ENCODE results near the gene GMPR2. TPM values are rescaled to one million over a fixed set of nuclear protein-coding genes. Genes with fewer than 3 reads are reported as not detected.

GMPR2 gene
- total RNA-seq, 1 experiment from 2014 or later: 56.9 TPM

DNA sequence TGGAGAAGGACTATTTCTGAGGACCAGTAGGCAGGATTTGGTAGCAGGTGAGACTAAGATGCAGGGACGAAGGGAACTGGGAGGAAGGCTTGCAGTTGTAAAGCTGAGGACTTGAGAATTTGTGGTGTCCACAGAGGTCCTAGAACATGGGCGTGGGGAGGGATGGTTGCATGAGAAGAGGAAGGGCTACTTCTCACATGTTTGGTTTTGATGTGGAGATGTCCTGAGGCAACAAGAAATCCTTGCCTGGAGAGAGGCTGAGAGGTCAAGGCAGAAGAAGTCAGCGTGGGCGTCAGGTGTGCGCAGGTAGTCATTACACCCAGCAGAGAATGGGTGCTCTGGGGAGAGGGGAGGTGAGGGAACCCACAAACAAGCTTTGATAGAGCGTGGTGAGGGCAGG, 44.3 kb downstream of the GMPR2 start:
- no peak for DNase-seq
- TF ChIP-seq, protein P1, sequence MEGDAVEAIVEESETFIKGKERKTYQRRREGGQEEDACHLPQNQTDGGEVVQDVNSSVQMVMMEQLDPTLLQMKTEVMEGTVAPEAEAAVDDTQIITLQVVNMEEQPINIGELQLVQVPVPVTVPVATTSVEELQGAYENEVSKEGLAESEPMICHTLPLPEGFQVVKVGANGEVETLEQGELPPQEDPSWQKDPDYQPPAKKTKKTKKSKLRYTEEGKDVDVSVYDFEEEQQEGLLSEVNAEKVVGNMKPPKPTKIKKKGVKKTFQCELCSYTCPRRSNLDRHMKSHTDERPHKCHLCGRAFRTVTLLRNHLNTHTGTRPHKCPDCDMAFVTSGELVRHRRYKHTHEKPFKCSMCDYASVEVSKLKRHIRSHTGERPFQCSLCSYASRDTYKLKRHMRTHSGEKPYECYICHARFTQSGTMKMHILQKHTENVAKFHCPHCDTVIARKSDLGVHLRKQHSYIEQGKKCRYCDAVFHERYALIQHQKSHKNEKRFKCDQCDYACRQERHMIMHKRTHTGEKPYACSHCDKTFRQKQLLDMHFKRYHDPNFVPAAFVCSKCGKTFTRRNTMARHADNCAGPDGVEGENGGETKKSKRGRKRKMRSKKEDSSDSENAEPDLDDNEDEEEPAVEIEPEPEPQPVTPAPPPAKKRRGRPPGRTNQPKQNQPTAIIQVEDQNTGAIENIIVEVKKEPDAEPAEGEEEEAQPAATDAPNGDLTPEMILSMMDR (conservative IDR thresholded peaks at IDR 0.05; ENCODE audit: low read depth, low read length): no peak
- TF ChIP-seq EZH2 (IDR thresholded peaks at IDR 0.05; ENCODE audit: low read length, unreplicated experiment): no peak
- TF ChIP-seq EZH2phosphoT487 (IDR thresholded peaks at IDR 0.05; ENCODE audit: borderline replicate concordance, low read length): no peak
- Histone ChIP-seq H3K9ac (ENCODE audit: low read length) (no peak overlapping the region), H3K79me2 (ENCODE audit: low read length) (no peaks in the 10 kb centered on the region), H4K20me1 (ENCODE audit: low read length) (no peaks in the 10 kb centered on the region), H3K9me3 (ENCODE audit: low read length) (no peaks in the 10 kb centered on the region), H3K27ac (ENCODE audit: low read length) (no peak overlapping the region), H3K4me3 (ENCODE audit: low read length) (no peak overlapping the region), H3F3A (ENCODE audit: low read length, unreplicated experiment) (no peaks in the 10 kb centered on the region), H3K4me2 (ENCODE audit: low read length) (no peak overlapping the region), H3K36me3 (ENCODE audit: low read depth, low read length) (no peaks in the 10 kb centered on the region), H2AFZ (ENCODE audit: low read length) (no peak overlapping the region), H3K9me2 (replicated peaks; ENCODE audit: low read length) (no peaks in the 10 kb centered on the region), H3K4me1 (ENCODE audit: insufficient read depth, low read length) (peaks cover 17% of the 10 kb centered on the region), H3K27me3 (ENCODE audit: low read length) (no peaks in the 10 kb centered on the region)
- POLR2A ChIA-PET (ENCODE audit: unreplicated experiment): no interaction called here
- no TSS peak for BruUV-seq (replicated peaks)
- ATAC-seq: no peak
- intact Hi-C loops (cut with micrococcal nuclease): no loop called here
- CTCF ChIA-PET: no interaction called here

DNA sequence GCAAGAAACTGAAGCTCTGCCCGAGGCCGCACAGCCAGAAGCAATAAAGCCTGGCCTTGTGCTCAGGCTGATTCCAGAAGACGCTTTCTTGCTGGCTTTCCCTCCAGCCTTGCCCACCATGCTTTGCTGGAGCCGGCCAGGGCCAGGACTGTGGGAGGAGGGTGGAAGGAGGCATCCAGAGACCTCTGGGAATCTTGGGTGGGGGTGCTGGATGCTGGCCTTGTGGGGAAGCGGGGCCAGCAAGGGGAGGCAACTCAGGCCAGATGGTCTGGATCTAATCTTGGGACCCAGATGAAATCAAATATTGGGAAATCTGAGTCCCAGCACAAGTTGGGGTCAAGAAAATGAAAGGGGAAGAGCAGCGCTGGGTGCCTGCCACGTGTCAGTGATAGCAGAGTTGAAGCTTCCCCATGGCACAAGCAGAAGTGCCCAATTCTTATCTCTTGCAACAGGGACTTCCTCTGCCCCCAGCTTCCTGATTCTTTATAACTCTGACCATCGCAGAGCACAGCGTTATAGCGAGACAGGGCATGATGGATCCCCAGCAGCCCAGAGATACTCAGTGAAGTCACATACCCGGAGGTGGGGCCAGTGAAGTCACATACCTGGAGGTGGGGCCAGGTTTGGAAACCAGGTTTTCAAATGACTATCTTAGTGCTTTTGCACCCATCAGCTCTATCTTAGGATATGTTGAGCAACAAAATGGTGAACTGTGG, 45.0 kb downstream of the GMPR2 start:
- Histone ChIP-seq H3K4me1 (ENCODE audit: insufficient read depth, low read length) (peaks cover 16% of the 10 kb centered on the region), H3K27ac (ENCODE audit: low read length) (no peak overlapping the region), H3K79me2 (ENCODE audit: low read length) (no peaks in the 10 kb centered on the region), H2AFZ (ENCODE audit: low read length) (no peak overlapping the region), H3F3A (ENCODE audit: low read length, unreplicated experiment) (no peaks in the 10 kb centered on the region), H3K36me3 (ENCODE audit: low read depth, low read length) (no peaks in the 10 kb centered on the region), H3K9me2 (replicated peaks; ENCODE audit: low read length) (no peaks in the 10 kb centered on the region), H3K4me3 (ENCODE audit: low read length) (no peak overlapping the region), H3K27me3 (ENCODE audit: low read length) (no peaks in the 10 kb centered on the region), H3K9me3 (ENCODE audit: low read length) (no peaks in the 10 kb centered on the region), H3K9ac (ENCODE audit: low read length) (no peak overlapping the region), H3K4me2 (ENCODE audit: low read length) (no peak overlapping the region), H4K20me1 (ENCODE audit: low read length) (no peaks in the 10 kb centered on the region)
- no TSS peak for BruUV-seq (replicated peaks)
- no peak for TF ChIP-seq EZH2 (IDR thresholded peaks at IDR 0.05; ENCODE audit: low read length, unreplicated experiment)
- TF ChIP-seq, protein P1 (conservative IDR thresholded peaks at IDR 0.05; ENCODE audit: low read depth, low read length): no peak
- no peak for TF ChIP-seq EZH2phosphoT487 (IDR thresholded peaks at IDR 0.05; ENCODE audit: borderline replicate concordance, low read length)
- no peak for DNase-seq
- ChIA-PET POLR2A (ENCODE audit: unreplicated experiment) (no interaction called here), CTCF (no interaction called here)
- intact Hi-C loops (cut with micrococcal nuclease): no loop called here
- ATAC-seq: no peak

DNA sequence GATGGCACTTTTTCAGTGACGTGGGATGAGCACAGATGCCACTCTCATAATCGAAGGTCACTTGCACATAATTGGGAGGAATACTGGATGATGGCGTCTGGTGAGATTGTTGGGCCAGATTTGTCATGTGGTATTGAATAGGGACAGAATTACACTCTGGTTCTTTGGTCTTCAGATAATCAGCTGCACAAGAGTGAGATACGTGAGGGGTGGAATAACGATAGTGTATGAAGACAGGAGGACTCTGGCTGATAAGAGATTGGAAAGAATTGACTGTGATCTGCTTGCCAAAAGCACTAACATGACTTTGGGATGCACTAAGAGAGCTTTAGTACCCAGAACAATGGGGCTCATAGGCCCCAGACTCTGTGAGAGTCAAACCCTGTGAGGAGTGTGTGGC, 45.7 kb downstream of the GMPR2 start:
- intact Hi-C loops (cut with micrococcal nuclease): no loop called here
- no peaks in the 10 kb centered on the region for H3F3A ChIP-seq (ENCODE audit: low read length, unreplicated experiment)
- BruUV-seq (replicated peaks): no TSS peak
- CTCF ChIA-PET: no interaction called here
- H3K27me3 ChIP-seq (ENCODE audit: low read length): no peaks in the 10 kb centered on the region
- no peak for DNase-seq
- H3K9ac ChIP-seq (ENCODE audit: low read length): no peak overlapping the region
- H3K79me2 ChIP-seq (ENCODE audit: low read length): no peaks in the 10 kb centered on the region
- no peaks in the 10 kb centered on the region for H3K36me3 ChIP-seq (ENCODE audit: low read depth, low read length)
- H3K9me3 ChIP-seq (ENCODE audit: low read length): no peaks in the 10 kb centered on the region
- no peak for TF ChIP-seq EZH2phosphoT487 (IDR thresholded peaks at IDR 0.05; ENCODE audit: borderline replicate concordance, low read length)
- TF ChIP-seq, protein P1 (conservative IDR thresholded peaks at IDR 0.05; ENCODE audit: low read depth, low read length): no peak
- TF ChIP-seq EZH2 (IDR thresholded peaks at IDR 0.05; ENCODE audit: low read length, unreplicated experiment): no peak
- no peak for ATAC-seq
- peaks cover 16% of the 10 kb centered on the region for H3K4me1 ChIP-seq (ENCODE audit: insufficient read depth, low read length)
- H3K4me2 ChIP-seq (ENCODE audit: low read length): no peak overlapping the region
- no peak overlapping the region for H3K4me3 ChIP-seq (ENCODE audit: low read length)
- no peaks in the 10 kb centered on the region for H4K20me1 ChIP-seq (ENCODE audit: low read length)
- H3K27ac ChIP-seq (ENCODE audit: low read length): no peak overlapping the region
- H2AFZ ChIP-seq (ENCODE audit: low read length): no peak overlapping the region
- POLR2A ChIA-PET (ENCODE audit: unreplicated experiment): no interaction called here
- no peaks in the 10 kb centered on the region for H3K9me2 ChIP-seq (replicated peaks; ENCODE audit: low read length)
